Measurements from ENCODE around the gene DRG2. TPM values are rescaled to one million over a fixed set of nuclear protein-coding genes. Genes with fewer than 3 reads are reported as not detected.

The DRG2 gene
- total RNA-seq, 1 experiment from 2014 or later: 42.7 TPM

- intact Hi-C loops (cut with micrococcal nuclease; ENCODE audit: unreplicated experiment): no loop called here
- CTCF ChIA-PET: no interaction called here
- Histone ChIP-seq H3K27ac (ENCODE audit: low read depth, low read length, poor library complexity, severe bottlenecking) (no peak overlapping the region), H3K36me3 (ENCODE audit: insufficient read depth, low read length, poor library complexity, severe bottlenecking) (no peaks in the 10 kb centered on the region), H3K9me3 (ENCODE audit: low read depth, low read length, poor library complexity, severe bottlenecking) (no peaks in the 10 kb centered on the region), H3K27me3 (replicated peaks; ENCODE audit: insufficient read depth, low read depth, low read length, poor library complexity) (no peaks in the 10 kb centered on the region), H3K4me3 (ENCODE audit: low read depth, low read length, poor library complexity, severe bottlenecking) (no peak overlapping the region), H3K4me1 (ENCODE audit: insufficient read depth, low read length, poor library complexity, severe bottlenecking) (no peaks in the 10 kb centered on the region)
- BruUV-seq (replicated peaks): no TSS peak
- TF ChIP-seq CTCF (conservative IDR thresholded peaks at IDR 0.05; ENCODE audit: low read depth, low read length) (no peak), EZH2 (IDR thresholded peaks at IDR 0.05; ENCODE audit: borderline replicate concordance, low read depth, low read length, poor library complexity, severe bottlenecking) (no peak)
- no peak for DNase-seq (ENCODE audit: low spot score)
- POLR2A ChIA-PET (ENCODE audit: low non-redundant PET): no interaction called here
Observed at GRCh38 chr17:18139092-18139491, 51.3 kb downstream of the DRG2 start.

GRCh38 chr17:18139498-18139897 is 51.8 kb downstream of the DRG2 start:
- ChIA-PET CTCF (no interaction called here), POLR2A (ENCODE audit: low non-redundant PET) (no interaction called here)
- H3K9me3 ChIP-seq (ENCODE audit: low read depth, low read length, poor library complexity, severe bottlenecking): no peaks in the 10 kb centered on the region
- no peak overlapping the region for H3K4me3 ChIP-seq (ENCODE audit: low read depth, low read length, poor library complexity, severe bottlenecking)
- no peaks in the 10 kb centered on the region for H3K27me3 ChIP-seq (replicated peaks; ENCODE audit: insufficient read depth, low read depth, low read length, poor library complexity)
- H3K27ac ChIP-seq (ENCODE audit: low read depth, low read length, poor library complexity, severe bottlenecking): no peak overlapping the region
- no peaks in the 10 kb centered on the region for H3K36me3 ChIP-seq (ENCODE audit: insufficient read depth, low read length, poor library complexity, severe bottlenecking)
- intact Hi-C loops (cut with micrococcal nuclease; ENCODE audit: unreplicated experiment): no loop called here
- no peaks in the 10 kb centered on the region for H3K4me1 ChIP-seq (ENCODE audit: insufficient read depth, low read length, poor library complexity, severe bottlenecking)
- TF ChIP-seq EZH2 (IDR thresholded peaks at IDR 0.05; ENCODE audit: borderline replicate concordance, low read depth, low read length, poor library complexity, severe bottlenecking) (no peak), CTCF (conservative IDR thresholded peaks at IDR 0.05; ENCODE audit: low read depth, low read length) (no peak)
- no TSS peak for BruUV-seq (replicated peaks)
- DNase-seq (ENCODE audit: low spot score): no peak

GRCh38 chr17:18139949-18140348 is 52.2 kb downstream of the DRG2 start:
- no TSS peak for BruUV-seq (replicated peaks)
- H3K4me1 ChIP-seq (ENCODE audit: insufficient read depth, low read length, poor library complexity, severe bottlenecking): no peaks in the 10 kb centered on the region
- H3K9me3 ChIP-seq (ENCODE audit: low read depth, low read length, poor library complexity, severe bottlenecking): no peaks in the 10 kb centered on the region
- intact Hi-C loops (cut with micrococcal nuclease; ENCODE audit: unreplicated experiment): no loop called here
- no peak overlapping the region for H3K4me3 ChIP-seq (ENCODE audit: low read depth, low read length, poor library complexity, severe bottlenecking)
- H3K36me3 ChIP-seq (ENCODE audit: insufficient read depth, low read length, poor library complexity, severe bottlenecking): no peaks in the 10 kb centered on the region
- no peak for DNase-seq (ENCODE audit: low spot score)
- TF ChIP-seq CTCF (conservative IDR thresholded peaks at IDR 0.05; ENCODE audit: low read depth, low read length): no peak
- TF ChIP-seq EZH2 (IDR thresholded peaks at IDR 0.05; ENCODE audit: borderline replicate concordance, low read depth, low read length, poor library complexity, severe bottlenecking): no peak
- H3K27me3 ChIP-seq (replicated peaks; ENCODE audit: insufficient read depth, low read depth, low read length, poor library complexity): no peaks in the 10 kb centered on the region
- CTCF ChIA-PET: interaction anchor here (0.6 to 1.6 kb wide), 3 partner anchors 79 to 253 kb away, joined by 3 to 5 read pairs (median 3); no protein-coding TSS in a partner anchor
- H3K27ac ChIP-seq (ENCODE audit: low read depth, low read length, poor library complexity, severe bottlenecking): no peak overlapping the region
- POLR2A ChIA-PET (ENCODE audit: low non-redundant PET): no interaction called here

All from A673 (cell line).